H1 (cell line): Measurements from ENCODE around the gene ALLC. TPM values are rescaled to one million over a fixed set of nuclear protein-coding genes. Genes with fewer than 3 reads are reported as not detected.

Experiments used
- CHD7 ChIP-seq: fragments of 300-600 bp; sonication (generic); IDR thresholded peaks from 2 replicates; pipeline ENCODE4 v1.7.1; 2012; ENCODE audit warnings: low read length, moderate library complexity, mild to moderate bottlenecking, inconsistent platforms; ENCODE audit not compliant: insufficient replicate concordance
- JUND ChIP-seq: IDR thresholded peaks from 2 replicates; pipeline ENCODE4 v1.6.1; 2011; ENCODE audit warnings: mild to moderate bottlenecking, improper control_type of control experiment, low read length
- TCF12 ChIP-seq: IDR thresholded peaks from 2 replicates; pipeline ENCODE4 v1.6.1; 2011; ENCODE audit warnings: low read depth, mild to moderate bottlenecking, low read length
- polyA plus RNA-seq, 7 experiments: library from polyadenylated mRNA; depleted of rRNA in 3 of 7; stranded (reverse) in 5 of 7; unstranded in 2 of 7; fragments of >200 nt in 5 of 7; fragments of 200-250 nt in 2 of 7; gene quantifications; 1 replicate in 5 of 7; 2 replicates in 1 of 7; 4 replicates in 1 of 7; pipeline versions ENCODE4 v1.2.1 to v1.2.3, GENCODE V29; 2011 to 2013; ENCODE audit warnings: missing spikeins in 2 of 7, mixed read lengths in 2 of 7
- total RNA-seq: library from RNA; stranded (reverse); fragmentation: NEBNext Ultra II Directional; extraction: Animal tissue kit (Norgen Biotek cat#: 25700); gene quantifications from 2 replicates; pipeline ENCODE4 v1.2.1, GENCODE V29; 2021

The ALLC gene
- total and polyA plus RNA-seq, 2 of the 8 experiments (the other 6 are each of a cell fraction or from before 2014, with no cell fraction given) = not detected

- TF ChIP-seq CHD7 (no peak), TCF12 (no peak), JUND (no peak)
Measured at GRCh38 chr2:3661149-3661660, 3.2 kb downstream of the ALLC start (continued).
